ENCODE measurements around the gene TMEM151B. TPM values are rescaled to one million over a fixed set of nuclear protein-coding genes. Genes with fewer than 3 reads are reported as not detected.
"Not testable (repeated sequence)": the region's sequence is repeated elsewhere in the genome, so short reads cannot be mapped to it uniquely, and the experiment has no call there.

TMEM151B gene
- total RNA-seq, 4 donors from 2014 or later: 0.14 to 3.8 (median 1.7) TPM

DNA sequence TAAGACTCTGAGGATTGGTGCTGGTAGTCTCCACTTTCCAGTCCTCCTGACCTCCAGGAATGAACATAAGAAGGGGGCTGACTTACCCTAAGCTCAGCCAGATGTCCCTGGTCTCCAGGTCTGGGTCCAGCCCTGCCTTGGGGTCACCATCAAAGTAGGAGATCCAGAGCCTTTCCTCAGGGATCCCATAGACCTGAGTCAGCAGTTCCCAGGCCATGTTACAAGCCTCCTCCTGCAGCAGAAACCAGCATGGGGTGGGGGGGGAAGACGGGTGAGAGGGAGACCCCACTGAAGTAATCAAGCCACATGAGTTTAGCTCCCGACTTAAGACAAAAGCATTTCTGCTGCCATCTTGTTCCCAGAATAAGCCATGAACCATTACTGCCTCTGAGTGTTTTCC, 41.1 kb downstream of the TMEM151B start:
- TF ChIP-seq EP300 (IDR thresholded peaks at IDR 0.05; ENCODE audit: low read depth) (no peak), POLR2AphosphoS5 (IDR thresholded peaks at IDR 0.05) (no peak), POLR2A (IDR thresholded peaks at IDR 0.05) (no peak)
- TF ChIP-seq, protein P1, sequence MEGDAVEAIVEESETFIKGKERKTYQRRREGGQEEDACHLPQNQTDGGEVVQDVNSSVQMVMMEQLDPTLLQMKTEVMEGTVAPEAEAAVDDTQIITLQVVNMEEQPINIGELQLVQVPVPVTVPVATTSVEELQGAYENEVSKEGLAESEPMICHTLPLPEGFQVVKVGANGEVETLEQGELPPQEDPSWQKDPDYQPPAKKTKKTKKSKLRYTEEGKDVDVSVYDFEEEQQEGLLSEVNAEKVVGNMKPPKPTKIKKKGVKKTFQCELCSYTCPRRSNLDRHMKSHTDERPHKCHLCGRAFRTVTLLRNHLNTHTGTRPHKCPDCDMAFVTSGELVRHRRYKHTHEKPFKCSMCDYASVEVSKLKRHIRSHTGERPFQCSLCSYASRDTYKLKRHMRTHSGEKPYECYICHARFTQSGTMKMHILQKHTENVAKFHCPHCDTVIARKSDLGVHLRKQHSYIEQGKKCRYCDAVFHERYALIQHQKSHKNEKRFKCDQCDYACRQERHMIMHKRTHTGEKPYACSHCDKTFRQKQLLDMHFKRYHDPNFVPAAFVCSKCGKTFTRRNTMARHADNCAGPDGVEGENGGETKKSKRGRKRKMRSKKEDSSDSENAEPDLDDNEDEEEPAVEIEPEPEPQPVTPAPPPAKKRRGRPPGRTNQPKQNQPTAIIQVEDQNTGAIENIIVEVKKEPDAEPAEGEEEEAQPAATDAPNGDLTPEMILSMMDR (IDR thresholded peaks at IDR 0.05): no peak
- intact Hi-C loops (cut with DNase I; ENCODE audit: low total_unique reads): no loop called here
- no peaks in the 10 kb centered on the region for H3K27me3 ChIP-seq
- peaks cover 0 to 17% (median 11%) of the 10 kb centered on the region in 4 donors for H3K4me1 ChIP-seq
- WGBS, 2 donors (ENCODE audit: low coverage in 1 of 2): 100% methylated on average over 2 of the region's 2 CpGs; no CpG with 5 or more reads in 1 of the 2 donors
- H3K27ac ChIP-seq: no peak overlapping the region
- H3K4me3 ChIP-seq: no peak overlapping the region
- in situ Hi-C loops (cut with MboI; ENCODE audit: low pct_ligation_motif_present in 1 of 4, low pct_unique_long_range_greater_than_20kb in 1 of 4, low sequenced_read_pairs in 3 of 4): no loop called here
- no peaks in the 10 kb centered on the region for H3K9me3 ChIP-seq
- no peak for DNase-seq
- peaks cover 0 to 9% (median 0%) of the 10 kb centered on the region in 4 donors for H3K36me3 ChIP-seq

DNA sequence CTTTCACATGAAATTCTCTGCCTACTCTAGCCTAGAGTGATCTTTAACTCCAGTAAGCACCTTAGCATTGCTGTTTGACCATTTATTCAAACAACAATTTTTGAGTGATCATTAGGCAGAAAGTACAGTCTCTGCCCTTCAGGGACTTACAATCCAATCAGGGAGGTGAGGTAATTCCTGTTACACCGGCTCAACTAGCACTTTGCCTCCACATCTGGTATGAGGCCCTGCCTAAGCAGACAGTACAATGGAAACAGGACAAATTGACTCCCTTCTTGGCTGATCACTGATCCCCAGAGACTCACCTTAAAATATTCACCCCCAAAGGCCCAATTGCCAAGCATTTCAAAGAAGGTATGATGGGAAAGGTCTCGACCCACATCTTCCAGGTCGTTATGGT, 41.5 kb downstream of the TMEM151B start:
- Histone ChIP-seq H3K36me3 (peaks cover 0 to 9% (median 0%) of the 10 kb centered on the region in 4 donors), H3K4me3 (no peak overlapping the region), H3K4me1 (peaks cover 0 to 17% (median 11%) of the 10 kb centered on the region in 4 donors), H3K27me3 (no peaks in the 10 kb centered on the region), H3K9me3 (no peaks in the 10 kb centered on the region), H3K27ac (no peak overlapping the region)
- DNase-seq: no peak
- 87 to 95% methylated on average over 3 of the region's 3 CpGs for WGBS, 2 donors (ENCODE audit: low coverage in 1 of 2)
- TF ChIP-seq, protein P1 (IDR thresholded peaks at IDR 0.05): no peak
- no peak for TF ChIP-seq EP300 (IDR thresholded peaks at IDR 0.05; ENCODE audit: low read depth)
- in situ Hi-C loops (cut with MboI; ENCODE audit: low pct_ligation_motif_present in 1 of 4, low pct_unique_long_range_greater_than_20kb in 1 of 4, low sequenced_read_pairs in 3 of 4) (no loop called here), intact Hi-C loops (cut with DNase I; ENCODE audit: low total_unique reads) (no loop called here)

DNA sequence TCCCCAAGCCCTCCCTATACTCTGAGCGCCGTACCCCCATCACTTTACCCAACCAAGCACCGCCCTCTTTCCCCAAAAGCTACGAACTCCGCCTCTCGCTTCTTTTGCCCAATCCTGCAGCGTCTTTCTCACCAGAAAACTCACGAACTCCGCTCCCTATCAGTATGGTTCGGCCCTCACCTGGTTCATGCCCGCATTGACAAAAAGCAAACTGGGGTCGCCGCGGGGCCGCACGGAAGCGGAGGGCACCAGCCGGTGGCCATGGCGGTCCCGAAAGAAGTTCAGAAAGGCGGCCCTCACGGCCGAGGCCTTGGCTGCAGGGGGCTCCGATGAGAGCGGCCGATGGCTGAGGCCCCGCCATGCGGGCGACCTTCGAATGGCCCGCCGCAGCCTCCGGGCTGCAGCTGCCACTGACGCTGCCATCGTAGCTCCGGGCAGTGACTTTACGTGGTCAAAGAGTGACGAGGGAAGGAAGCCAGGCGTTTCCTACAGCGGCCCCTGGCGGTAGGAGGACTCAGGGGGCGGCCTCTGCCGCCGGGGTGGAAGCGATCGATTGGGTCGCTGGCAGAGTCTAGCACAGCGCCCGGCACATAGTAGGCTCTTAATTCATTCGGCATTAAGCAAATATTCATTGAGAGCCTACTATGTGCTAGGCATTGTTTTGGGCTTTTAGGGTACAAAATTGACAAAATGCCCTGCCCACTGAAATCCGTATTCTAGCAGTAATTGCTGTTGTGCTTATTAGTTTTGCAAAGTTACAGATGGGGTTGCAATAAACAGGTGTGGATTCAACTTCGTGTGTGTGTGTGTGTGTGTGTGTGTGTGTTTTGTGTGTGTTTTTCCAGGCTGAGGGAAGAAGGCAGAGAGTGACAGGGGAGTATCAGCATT, 42.9 kb downstream of the TMEM151B start, which contains the start of gene AARS2:
TSS of gene AARS2 (minus strand) at position 447 of the 888 bp plus-strand sequence. CDS start at position 423, 24 bp downstream.
- Histone ChIP-seq H3K27ac (peak within 1 kb of the TSS; percentile 81 to 92 (median 88)), H3K4me1 (peaks cover 0 to 17% (median 11%) of the 10 kb centered on the region in 4 donors), H3K27me3 (peaks cover 3% of the 10 kb centered on the region), H3K9me3 (no peaks in the 10 kb centered on the region), H3K36me3 (peaks cover 0 to 9% (median 0%) of the 10 kb centered on the region in 4 donors), H3K4me3 (peak within 1 kb of the TSS; percentile 67 to 96 (median 94))
- in situ Hi-C loops (cut with MboI; ENCODE audit: low pct_ligation_motif_present in 1 of 4, low pct_unique_long_range_greater_than_20kb in 1 of 4, low sequenced_read_pairs in 3 of 4) (no loop called here), intact Hi-C loops (cut with DNase I; ENCODE audit: low total_unique reads) (no loop called here)
- DNase-seq: peak; percentile 92
- TF ChIP-seq POLR2A (IDR thresholded peaks at IDR 0.05) (peak; percentile 83), EP300 (IDR thresholded peaks at IDR 0.05; ENCODE audit: low read depth) (no peak), POLR2AphosphoS5 (IDR thresholded peaks at IDR 0.05) (peak; percentile 72 to 88 (median 84))
- TF ChIP-seq, protein P1 (IDR thresholded peaks at IDR 0.05): peak; percentile 91 to 99 (median 97)
- 0 to 2% methylated on average over 5 to 51 of the region's 52 CpGs for WGBS, 2 donors (ENCODE audit: low coverage in 1 of 2)

DNA sequence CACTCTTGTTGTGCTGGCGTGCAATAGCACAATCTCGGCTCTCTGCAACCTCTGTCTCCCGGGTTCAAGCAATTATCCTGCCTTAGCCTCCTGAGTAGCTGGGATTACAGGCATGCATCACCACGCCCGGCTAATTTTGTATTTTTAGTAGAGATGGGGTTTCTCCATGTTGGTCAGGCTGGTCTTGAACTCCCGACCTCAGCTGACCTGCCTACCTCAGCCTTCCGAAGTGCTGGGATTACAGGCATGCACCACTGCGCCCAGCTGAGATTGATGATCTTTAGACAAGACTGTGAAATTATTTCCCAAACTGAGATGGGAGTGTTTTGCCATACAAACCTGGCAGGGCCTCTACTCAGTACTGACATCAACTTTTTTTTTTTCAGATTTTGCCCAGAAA, 44.4 kb downstream of the TMEM151B start:
- Histone ChIP-seq H3K27me3 (peaks cover 17% of the 10 kb centered on the region), H3K4me1 (peaks cover 0 to 17% (median 11%) of the 10 kb centered on the region in 4 donors)
- WGBS, 2 donors (ENCODE audit: low coverage in 1 of 2): 92 to 100% methylated on average over 3 to 8 of the region's 8 CpGs
- DNase-seq; H3K27ac ChIP-seq; in situ Hi-C loops (cut with MboI; ENCODE audit: low pct_ligation_motif_present in 1 of 4, low pct_unique_long_range_greater_than_20kb in 1 of 4, low sequenced_read_pairs in 3 of 4); H3K9me3 ChIP-seq; H3K4me3 ChIP-seq; H3K36me3 ChIP-seq; intact Hi-C loops (cut with DNase I; ENCODE audit: low total_unique reads): not testable (repeated sequence)

Data from transverse colon (tissue), 4 donors.